Bronchial epithelial cell (primary cell): ENCODE results near the gene MINDY4. TPM values are rescaled to one million over a fixed set of nuclear protein-coding genes. Genes with fewer than 3 reads are reported as not detected.

Experiments
- DNase-seq: peaks from one replicate; pipeline ENCODE4 v3.0.0-alpha.2; 2010; ENCODE audit warnings: low read depth
- FAIRE-seq: peaks from 2 replicates; lab custom pipeline; 2011; peaks lifted over from hg19 to GRCh38; lab: Jason Lieb, UNC
- H3K27me3 ChIP-seq: 2 replicates; pipeline ENCODE4 v1.5.1; 2011; ENCODE audit warnings: low read length; ENCODE audit not compliant: control insufficient read depth, insufficient read depth
- H3K36me3 ChIP-seq: 2 replicates; pipeline ENCODE4 v1.5.1; 2011; ENCODE audit warnings: low read length; ENCODE audit not compliant: control insufficient read depth, insufficient read depth
- H3K4me3 ChIP-seq: 2 replicates; pipeline ENCODE4 v1.5.1; 2011; ENCODE audit warnings: mild to moderate bottlenecking, low read depth, low read length, control low read depth
- CTCF ChIP-seq: IDR thresholded peaks from 2 replicates; pipeline ENCODE4 v1.5.1; 2011; ENCODE audit warnings: mild to moderate bottlenecking, moderate library complexity, low read length, control low read depth, inconsistent platforms; ENCODE audit not compliant: insufficient read depth, severe bottlenecking
- total RNA-seq: library from RNA; depleted of rRNA; stranded (reverse); fragments of >200 nt; gene quantifications from 2 replicates; pipeline ENCODE4 v1.2.1, GENCODE V29; 2014

Gene MINDY4
- total RNA-seq, 1 donor from 2014 or later: 1.1 TPM

GRCh38 chr7:30877993-30878392 lies 106.8 kb downstream of the MINDY4 start:
- TF ChIP-seq CTCF: no peak
- H3K4me3 ChIP-seq: no peak overlapping the region
- no peaks in the 10 kb centered on the region for H3K27me3 ChIP-seq
- H3K36me3 ChIP-seq: no peaks in the 10 kb centered on the region
- DNase-seq (no peak), FAIRE-seq (no peak)

GRCh38 chr7:30879139-30880124 lies 108.2 kb downstream of the MINDY4 start:
- DNase-seq (no peak), FAIRE-seq (no peak)
- no peak for TF ChIP-seq CTCF
- Histone ChIP-seq H3K4me3 (no peak overlapping the region), H3K27me3 (no peaks in the 10 kb centered on the region), H3K36me3 (no peaks in the 10 kb centered on the region)

- TF ChIP-seq CTCF: no peak
- no peak overlapping the region for H3K4me3 ChIP-seq
Measured at GRCh38 chr7:30880125-30880720, 109.0 kb downstream of the MINDY4 start.

GRCh38 chr7:30880941-30881340 lies 109.7 kb downstream of the MINDY4 start:
- TF ChIP-seq CTCF: no peak
- Histone ChIP-seq H3K27me3 (no peaks in the 10 kb centered on the region), H3K4me3 (no peak overlapping the region), H3K36me3 (no peaks in the 10 kb centered on the region)
- DNase-seq (no peak), FAIRE-seq (no peak)

More at GRCh38 chr7:30880125-30880720, 109.0 kb downstream of the MINDY4 start:
- Histone ChIP-seq H3K27me3 (no peaks in the 10 kb centered on the region), H3K36me3 (no peaks in the 10 kb centered on the region)
- FAIRE-seq: no peak
- DNase-seq: no peak

- no peak for DNase-seq
- TF ChIP-seq CTCF: no peak
- Histone ChIP-seq H3K36me3 (no peaks in the 10 kb centered on the region), H3K4me3 (no peak overlapping the region), H3K27me3 (no peaks in the 10 kb centered on the region)
- no peak for FAIRE-seq
Measured at GRCh38 chr7:30881448-30881847, 110.2 kb downstream of the MINDY4 start.
